GM06990 (cell line): ENCODE data around the gene SLC25A43.
"Not testable (repeated sequence)": the region's sequence is repeated elsewhere in the genome, so short reads cannot be mapped to it uniquely, and the experiment has no call there.

ENCODE experiments used
- DNase-seq: peaks from one replicate; pipeline ENCODE4 v3.0.0-alpha.2; 2011; ENCODE audit not compliant: insufficient read length; ENCODE audit errors: extremely low read depth
- H3K27me3 ChIP-seq: replicated peaks from 2 replicates; pipeline ENCODE4 v1.6.0; 2011; ENCODE audit warnings: low read length; ENCODE audit not compliant: control insufficient read depth, insufficient read depth
- H3K36me3 ChIP-seq: 2 replicates; pipeline ENCODE4 v1.5.1; 2011; ENCODE audit warnings: low read length; ENCODE audit not compliant: control insufficient read depth, insufficient read depth
- H3K4me3 ChIP-seq: replicated peaks from 2 replicates; pipeline ENCODE4 v1.5.1; 2011; ENCODE audit warnings: low read depth, mild to moderate bottlenecking, control low read depth, low read length
- CTCF ChIP-seq: IDR thresholded peaks from 2 replicates; pipeline ENCODE4 v1.5.1; 2011; ENCODE audit warnings: low read length, control low read depth, mild to moderate bottlenecking, inconsistent platforms; ENCODE audit not compliant: insufficient read depth, poor library complexity, severe bottlenecking

SLC25A43 gene

DNA sequence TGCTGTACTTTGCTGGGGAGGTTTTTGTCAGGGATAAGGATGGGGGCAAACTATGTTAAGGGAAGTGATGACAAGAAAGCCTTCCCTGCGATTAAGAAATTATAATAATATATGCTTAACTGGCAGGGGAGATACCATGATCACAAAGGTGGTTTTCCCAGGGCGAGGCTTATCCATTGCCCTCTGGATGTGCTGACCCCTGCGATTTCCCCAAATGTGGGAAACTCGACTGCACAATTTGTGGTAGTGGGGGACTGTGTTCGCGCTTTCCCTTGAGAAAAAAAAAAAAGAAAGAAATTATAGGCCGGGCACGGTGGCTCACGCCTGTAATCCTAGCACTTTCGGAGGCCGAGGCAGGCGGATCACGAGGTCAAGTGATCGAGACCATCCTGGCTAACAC is 24.5 kb downstream of the SLC25A43 start:
- Histone ChIP-seq H3K4me3 (no peak overlapping the region), H3K27me3 (no peaks in the 10 kb centered on the region; the same call in 1 of the 2 replicates), H3K36me3 (no peaks in the 10 kb centered on the region; the same call in 1 of the 2 replicates)
- TF ChIP-seq CTCF, result no peak
- no peak for DNase-seq

GRCh38 chrX:119424999-119425398 is 25.9 kb downstream of the SLC25A43 start:
- no peak overlapping the region for H3K4me3 ChIP-seq
- DNase-seq, result no peak
- H3K36me3 ChIP-seq, result no peaks in the 10 kb centered on the region; the same call in 1 of the 2 replicates
- no peak for TF ChIP-seq CTCF
- H3K27me3 ChIP-seq, result no peaks in the 10 kb centered on the region; the same call in 1 of the 2 replicates

GRCh38 chrX:119427024-119427794 is 28.1 kb downstream of the SLC25A43 start:
- Histone ChIP-seq H3K36me3 (no peaks in the 10 kb centered on the region; the same call in 1 of the 2 replicates), H3K27me3 (no peaks in the 10 kb centered on the region; the same call in 1 of the 2 replicates), H3K4me3 (no peak overlapping the region)
- no peak for TF ChIP-seq CTCF
- DNase-seq, result peak; percentile 48

DNA sequence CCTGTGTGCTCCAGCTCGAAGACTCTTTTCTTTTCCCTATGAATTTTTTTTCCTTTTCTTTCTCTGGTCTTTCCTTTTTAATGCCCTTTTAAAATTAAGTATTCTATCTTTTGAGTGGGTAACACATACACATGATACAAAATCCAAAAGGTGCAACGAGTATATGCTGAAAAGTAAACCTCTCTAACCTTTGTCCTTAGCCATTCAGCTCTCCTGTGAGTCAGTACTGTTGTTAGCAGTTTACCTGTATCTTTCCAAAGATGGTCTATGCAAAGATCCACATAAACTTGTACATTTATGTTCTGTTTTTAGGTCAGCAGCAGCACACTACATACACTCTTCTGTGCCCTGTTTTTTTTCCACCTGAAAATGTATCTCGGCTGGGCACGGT is 28.7 kb downstream of the SLC25A43 start:
- no peak for DNase-seq
- Histone ChIP-seq H3K27me3 (no peaks in the 10 kb centered on the region; the same call in 1 of the 2 replicates), H3K36me3 (no peaks in the 10 kb centered on the region; the same call in 1 of the 2 replicates), H3K4me3 (no peak overlapping the region)
- TF ChIP-seq CTCF, result no peak

DNA sequence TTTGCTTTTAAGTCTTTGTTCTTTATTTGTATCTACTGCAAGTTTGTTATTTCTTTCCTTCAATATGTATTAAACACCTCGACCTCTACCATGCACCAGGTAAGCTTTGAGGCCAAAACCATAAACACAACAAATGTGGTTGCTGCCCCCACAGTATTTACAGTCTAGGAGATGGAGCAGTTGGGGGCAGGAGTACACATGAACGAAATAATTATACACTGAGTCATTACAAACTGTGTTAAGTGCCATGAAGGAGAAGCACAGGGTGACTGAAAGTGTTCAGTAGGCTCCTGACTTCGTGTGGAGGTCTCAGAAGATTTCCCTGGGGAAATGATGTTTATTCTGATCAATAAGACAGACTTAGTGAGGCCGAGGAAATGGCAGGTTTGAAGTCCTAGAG is 30.3 kb downstream of the SLC25A43 start:
- no peaks in the 10 kb centered on the region; the same call in 1 of the 2 replicates for H3K27me3 ChIP-seq
- no peaks in the 10 kb centered on the region; the same call in 1 of the 2 replicates for H3K36me3 ChIP-seq
- no peak for DNase-seq
- no peak overlapping the region for H3K4me3 ChIP-seq
- TF ChIP-seq CTCF, result no peak

DNA sequence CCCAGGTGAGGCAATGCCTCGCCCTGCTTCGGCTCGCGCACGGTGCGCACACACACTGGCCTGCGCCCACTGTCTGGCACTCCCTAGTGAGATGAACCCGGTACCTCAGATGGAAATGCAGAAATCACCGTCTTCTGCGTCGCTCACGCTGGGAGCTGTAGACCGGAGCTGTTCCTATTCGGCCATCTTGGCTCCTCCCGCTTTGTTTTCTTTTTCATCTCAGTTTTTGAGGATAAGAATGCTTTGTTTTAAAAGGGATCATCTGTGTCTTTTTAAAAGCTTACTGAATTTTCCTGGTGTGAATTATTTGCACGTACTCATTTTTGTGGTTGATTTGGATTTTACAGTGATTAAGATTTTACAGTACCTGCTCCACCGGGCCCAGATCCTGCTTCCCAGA is 42.2 kb downstream of the SLC25A43 start:
- not testable (repeated sequence) for H3K36me3 ChIP-seq, H3K27me3 ChIP-seq, DNase-seq, H3K4me3 ChIP-seq
